HG03039 (cell line): ENCODE measurements around the gene PDLIM7.
"Not testable (repeated sequence)": the region's sequence is repeated elsewhere in the genome, so short reads cannot be mapped to it uniquely, and the experiment has no call there.

Source experiments
- ATAC-seq: cut with Tn5 transposase; IDR thresholded peaks from one replicate; pipeline ENCODE4 v1.9.1; 2021; ENCODE audit warnings: mild to moderate bottlenecking, moderate library complexity; ENCODE audit not compliant: unreplicated experiment

The PDLIM7 gene

DNA sequence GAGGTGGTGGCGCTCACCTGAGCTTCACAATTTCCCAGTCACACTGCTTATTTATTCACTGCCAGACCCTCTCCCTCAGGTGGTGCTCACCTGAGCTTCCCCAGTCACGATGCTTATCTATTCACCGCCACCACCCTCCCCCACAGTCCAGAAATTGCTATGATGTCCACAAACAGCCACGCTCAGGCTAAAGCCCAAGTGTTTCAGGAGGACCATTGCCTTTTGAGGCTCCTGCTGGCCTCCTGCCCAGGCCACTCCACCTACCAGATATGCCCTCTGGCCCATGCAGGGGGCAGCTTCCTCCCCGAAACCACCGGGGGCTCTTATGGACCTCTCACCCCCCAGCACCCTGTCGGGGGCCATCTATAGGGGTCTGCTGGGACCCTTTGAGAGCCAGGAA, 4.6 kb downstream of the PDLIM7 start:
- no peak for ATAC-seq

DNA sequence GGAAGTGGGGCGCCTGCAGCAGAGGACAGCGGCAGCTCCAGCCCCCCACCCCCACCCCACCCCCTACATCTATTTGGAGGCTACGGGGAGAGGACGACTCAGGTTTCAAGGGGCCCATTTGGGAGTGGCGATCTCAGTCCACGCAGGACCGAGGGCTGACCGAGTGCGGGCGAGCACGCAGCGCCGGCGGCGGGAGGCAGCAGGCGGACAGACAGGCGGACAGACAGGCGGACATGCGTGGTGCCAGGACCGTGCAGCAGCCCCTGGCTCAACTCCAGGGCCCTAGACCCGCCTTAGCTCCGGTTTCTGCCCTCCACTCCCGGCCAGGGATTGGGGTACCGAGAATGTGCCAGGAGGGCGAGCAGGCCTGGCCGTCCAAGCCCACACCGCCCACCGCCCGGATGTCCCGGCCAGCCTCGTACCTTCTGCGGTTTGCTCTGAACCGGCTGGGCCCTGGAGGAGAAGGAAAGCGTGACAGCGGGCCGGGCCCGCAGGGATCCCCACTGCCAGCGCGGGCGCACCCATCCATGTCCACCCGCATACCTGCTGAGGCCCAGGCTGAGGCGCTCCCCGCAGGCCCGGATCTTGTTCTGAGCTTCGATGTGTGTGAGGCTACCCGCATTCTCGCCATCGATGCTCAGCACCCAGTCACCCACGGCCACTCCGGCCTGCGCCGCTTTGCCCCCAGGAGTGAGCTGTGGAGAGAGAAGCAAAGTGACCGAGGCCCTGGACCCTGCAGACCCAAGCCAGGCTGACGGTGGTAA, 5.2 kb downstream of the PDLIM7 start:
- ATAC-seq = no peak

DNA sequence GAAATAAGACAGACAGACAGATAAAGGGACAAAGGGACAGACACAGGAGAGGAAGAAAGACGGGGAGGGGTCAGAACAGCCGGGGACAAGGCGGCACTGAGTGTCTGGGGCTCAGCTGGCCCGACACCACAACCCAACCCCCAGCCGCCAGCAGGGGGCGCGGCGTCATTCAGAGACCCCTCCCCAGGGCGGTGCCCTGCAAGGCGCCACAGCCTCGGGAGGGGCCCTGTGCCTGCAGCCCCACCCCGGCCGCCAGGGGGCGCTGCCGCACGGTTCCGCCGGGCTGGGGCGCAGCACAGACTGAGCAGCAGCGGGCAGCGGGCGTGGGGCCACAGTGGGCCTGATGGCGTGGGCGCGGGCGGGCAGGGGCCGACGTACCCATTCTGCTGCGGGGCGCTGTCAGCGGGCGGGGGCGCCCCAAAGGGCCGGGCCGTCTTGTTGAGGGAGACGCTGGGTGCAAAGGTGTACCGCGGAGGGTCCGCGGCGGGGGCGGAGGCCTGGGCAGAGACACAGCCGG, 5.9 kb downstream of the PDLIM7 start:
- ATAC-seq = no peak

DNA sequence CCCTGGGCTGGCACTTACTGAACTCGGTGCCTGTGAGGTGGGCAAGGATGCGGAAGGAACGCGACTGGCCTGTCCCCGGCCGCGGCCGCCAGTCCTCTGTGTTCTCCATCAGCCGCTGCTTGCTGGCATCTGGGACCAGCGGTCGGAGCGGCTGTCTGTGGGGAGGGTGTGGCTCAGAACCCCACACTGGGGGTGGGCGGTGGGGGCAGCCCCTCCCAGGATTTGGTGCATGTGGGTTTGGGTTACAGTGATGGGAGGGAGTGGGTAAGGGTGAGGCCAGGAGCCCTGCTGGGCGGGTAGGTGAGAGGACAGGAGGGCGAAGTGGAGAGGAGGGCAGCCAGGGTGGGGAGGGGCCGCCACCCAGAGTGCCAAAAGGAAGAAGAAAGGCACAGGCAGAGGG, 6.4 kb downstream of the PDLIM7 start:
- ATAC-seq = no peak

DNA sequence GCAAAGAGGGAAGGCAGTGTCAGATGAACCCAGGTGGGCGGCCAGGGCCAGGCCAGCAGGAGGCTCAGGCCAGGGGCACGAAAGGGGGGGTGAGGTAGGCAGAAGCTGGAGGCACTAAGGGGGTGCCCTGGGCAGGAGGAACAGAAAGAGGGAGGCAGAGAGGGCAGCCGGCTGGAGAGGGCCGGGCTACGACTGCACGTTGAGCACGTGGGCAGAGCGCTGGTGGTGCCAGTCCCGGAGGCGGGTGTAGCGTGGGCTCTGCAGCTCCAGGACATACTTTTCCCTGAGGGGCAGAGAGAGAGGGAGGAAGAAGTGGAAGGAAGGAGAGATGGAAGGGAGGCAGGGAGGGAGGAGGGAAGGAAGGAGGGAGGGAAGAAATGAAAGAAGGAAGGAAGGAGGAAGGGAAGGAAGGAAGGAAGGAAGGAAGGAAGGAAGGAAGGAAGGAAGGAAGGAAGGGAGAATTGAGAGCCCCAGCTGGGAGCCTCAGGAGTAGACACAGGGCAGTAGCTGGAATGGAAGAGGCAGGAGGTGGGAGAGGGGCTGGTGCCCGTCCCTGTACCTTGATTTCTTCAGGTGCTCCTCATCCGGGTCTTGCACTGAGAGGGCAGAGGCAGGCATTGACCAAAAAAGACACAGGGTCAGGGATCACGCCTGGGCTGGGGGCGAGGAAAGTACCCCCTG, 7.0 kb downstream of the PDLIM7 start:
- no peak for ATAC-seq

DNA sequence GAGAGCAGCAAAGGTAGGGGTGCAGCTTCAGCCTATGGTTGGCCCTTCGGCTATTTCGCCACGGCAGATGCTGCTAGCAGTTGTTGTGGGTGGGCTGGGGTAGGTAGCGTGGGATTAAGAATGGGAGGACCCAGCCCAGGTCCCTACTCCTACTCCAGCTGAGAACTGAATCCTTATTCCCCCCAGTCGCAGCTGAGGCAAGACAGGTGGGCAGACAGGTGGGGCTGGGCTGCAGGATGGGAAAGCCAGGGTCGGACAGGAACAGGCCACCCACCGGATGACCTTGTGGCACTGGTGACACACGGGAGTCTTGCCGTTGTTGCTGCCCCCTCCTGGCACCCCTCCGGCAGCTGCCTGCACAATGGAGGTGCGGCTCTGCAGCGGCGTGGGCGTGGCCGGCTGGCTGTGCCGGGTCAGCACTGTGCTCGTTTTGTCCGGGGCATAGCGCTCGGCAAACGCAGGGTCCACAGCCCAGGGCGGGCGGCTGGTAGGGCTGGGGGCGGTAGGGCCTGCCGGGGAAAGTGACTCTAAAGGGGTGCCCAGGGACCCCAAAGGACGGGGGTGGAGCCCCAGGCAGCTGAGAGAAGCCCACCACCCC, 8.2 kb downstream of the PDLIM7 start:
- ATAC-seq = no peak

DNA sequence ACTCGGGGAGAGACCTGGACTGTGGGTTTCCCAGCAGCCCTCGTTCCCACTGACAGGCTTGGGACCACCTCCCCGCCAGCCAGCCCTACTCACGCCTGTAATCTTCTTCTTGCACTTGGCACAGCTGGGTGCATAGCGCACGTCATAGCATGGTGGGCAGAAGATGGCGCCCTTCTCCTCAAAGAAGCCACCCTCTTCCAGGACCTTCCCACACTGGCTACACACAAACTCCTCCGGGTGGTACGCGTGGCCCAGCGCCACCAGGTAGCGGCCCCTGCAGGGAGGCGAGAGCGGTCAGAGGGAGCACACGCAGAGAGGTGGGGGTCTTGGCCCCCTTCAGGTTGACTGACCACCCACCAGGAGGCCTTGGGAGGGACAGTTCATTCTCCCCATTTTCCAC, 9.4 kb downstream of the PDLIM7 start:
- no peak for ATAC-seq

DNA sequence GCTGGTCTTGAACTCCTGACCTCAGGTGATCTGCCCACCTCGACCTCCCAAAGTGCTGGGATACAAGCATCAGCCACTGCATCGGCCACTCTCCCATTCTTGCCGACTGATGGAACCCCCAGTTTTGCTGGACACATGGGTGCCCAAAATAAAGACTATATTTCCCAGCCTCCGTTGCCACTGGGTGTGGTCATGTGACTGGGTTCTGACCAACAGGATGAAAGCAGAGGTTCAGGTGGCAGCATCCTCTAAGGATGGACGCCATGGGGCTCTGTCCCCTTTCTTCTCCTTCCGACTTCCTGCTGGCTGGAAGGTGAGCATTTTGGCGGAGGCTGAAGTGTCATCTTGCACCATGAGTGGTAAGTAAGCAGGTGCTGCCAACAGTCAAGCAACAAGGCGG, 10.3 kb downstream of the PDLIM7 start:
- no peak for ATAC-seq

DNA sequence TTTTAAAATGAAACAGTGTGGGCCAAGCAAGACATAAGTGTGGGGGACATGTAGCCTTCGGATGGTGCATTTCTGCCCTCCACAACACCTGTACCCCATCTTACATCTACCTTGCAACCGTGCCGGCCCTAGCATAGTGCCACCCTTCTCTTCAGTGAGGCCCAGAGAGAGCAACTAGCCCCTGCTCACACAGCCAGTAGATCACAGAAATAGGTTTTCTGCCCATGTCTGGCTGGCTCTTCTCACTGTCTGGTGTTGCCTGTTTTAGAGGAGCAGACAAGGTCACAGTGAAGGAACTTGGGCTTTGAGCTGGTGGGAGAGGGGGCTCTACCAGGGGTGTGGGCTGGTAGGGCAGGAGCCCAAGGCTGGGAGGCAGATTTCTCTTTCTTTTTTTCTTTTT, 11.1 kb downstream of the PDLIM7 start:
- no peak for ATAC-seq

DNA sequence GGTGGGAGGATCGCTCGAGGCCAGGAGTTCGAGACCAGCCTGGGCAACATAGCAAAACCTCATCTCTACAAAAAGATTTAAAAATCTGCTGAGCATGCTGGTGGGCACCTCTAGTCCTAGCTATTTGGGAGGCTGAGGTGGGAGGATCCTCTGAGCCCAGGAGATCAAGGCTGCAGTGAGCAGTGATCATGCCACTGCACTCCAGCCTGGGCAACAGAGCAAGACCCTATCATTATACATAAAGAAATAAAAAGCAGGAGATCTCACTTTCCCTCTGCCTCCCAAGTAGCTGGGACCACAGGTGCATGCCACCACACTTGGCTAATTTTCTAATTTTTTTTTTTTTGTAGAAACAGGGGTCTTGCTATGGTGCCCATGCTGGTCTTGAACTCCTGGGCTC, 11.7 kb downstream of the PDLIM7 start:
- not testable (repeated sequence) for ATAC-seq

DNA sequence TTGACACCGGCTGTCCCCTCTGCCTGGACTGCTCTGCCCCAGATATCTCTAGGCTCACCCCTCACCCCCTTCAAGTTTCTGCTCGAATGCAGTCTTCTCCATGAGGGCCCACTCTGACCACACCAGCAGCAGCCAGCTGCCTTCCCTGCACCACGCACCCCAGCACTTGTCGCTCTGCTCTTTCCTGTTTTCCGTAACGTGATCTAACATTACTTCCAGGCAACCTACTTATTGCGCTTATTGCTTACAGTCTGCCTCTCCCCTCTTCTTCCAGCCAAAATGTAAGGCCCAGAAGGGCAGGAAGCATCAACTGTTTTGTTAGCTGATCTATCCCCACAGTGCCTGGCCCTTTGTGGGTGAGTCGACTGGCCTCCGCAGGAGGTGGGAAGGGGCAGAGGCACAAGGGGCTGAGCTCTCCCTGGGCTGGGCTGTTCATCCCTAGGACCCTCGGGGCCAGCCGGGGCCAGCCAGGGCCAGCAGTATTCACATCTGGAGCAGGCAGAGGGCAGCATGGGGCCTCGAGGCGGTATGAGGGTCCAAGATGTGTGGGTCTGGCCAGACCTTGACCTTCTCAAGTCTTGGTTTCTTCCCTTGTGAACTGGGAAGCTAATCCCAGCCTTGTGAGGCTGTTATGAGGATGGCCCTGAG, 12.4 kb downstream of the PDLIM7 start:
- no peak for ATAC-seq

DNA sequence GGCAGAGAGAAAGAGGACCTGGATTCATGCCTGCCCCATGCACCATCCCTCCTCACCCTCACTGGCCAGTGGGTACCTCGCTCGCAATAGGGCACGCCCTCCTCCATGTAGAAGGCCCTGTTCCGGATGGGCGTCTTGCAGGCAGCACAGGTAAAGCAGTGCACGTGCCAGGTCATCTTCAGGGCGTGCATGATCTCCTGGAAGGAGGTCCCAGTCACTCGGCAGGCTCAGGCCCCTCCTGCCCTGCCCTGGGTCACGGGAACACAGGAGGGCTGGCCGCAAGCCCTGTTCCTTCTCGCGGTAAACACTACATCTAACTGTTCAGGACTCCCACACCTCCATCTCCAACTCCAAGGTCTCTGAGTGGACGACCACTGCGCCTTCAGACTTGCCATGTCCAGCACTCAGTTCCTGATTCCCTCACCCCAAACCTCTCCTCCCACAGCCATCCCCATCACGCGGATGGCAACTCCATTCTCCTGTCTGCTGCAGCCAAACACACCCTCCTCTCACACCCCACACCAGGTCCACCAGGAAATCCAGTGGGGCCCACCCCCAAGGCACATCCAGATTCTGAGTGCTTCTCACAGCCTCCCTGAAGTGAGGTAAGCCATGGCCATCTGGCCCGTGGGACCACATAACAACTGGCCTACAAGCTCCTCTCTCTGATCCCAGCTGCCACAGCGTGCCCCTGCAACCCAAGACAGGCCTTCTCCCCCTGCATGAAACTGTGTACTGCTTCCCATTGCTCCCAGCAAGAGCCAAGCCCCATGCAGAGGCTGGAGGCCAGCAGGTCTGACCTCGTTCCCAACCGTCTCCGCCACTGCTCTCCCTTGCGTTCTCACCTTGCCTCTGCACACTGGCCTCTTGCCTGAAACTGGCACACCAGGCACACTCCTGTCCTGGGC, 13.2 kb downstream of the PDLIM7 start:
- no peak for ATAC-seq

DNA sequence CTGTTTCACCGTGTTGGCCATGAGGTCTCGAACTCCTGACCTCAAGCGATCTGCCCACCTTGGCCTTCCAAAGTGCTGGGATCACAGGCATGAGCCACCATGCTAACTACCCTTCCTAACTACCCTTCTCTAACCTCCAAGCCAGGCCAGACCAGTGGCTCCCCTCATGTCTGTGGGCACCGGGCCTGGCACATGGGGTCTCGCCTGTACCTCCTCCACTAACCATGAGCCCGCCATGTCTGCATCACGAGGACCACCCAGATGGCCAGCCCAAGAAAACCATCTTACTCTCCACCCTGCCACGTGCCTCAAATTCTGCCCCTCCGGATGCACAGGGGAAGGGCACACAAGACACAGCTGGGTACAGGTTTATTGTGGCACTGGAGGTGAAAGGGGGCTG, 14.4 kb downstream of the PDLIM7 start:
- no peak for ATAC-seq

DNA sequence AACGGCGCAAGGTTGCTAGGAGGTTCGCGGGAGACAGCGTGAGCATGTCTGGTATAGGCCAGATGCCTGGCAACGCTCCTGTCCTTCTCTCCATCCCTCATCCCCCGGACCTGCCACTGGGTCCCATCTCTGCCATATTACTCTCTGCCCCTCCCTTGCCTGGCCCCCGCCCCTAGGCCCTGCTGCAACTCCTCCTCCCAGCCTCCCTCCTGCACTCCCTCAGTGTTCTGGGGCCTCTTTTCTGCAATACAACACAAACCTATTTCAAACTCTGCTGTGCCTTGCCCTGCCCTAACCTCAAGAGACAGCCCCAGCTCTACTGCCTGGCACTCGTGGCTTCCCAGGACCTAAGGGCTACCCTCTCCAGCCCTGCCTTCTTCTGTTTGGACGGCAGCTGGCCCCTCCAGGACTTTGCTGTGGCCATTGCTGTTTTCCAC, 15.0 kb downstream of the PDLIM7 start:
- ATAC-seq = no peak

DNA sequence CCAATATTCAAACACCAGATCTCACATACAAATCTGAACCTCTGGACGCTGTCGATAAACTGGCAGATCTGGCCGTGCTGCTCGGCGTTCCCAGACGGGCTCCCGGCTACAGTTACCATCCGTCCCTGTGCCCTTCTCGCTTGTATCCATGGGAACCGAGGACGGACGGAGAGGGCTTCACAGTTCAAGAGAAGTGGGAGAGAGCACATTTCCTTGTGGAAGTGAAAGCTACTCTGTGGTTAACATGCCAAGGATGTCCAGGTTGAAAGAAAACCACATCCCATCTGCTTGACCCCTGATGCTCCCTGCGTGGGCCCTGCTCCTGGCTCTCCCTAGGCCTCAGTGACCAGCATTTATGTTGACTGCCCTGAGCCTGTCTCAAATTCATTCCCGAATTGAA, 17.6 kb downstream of the PDLIM7 start:
- no peak for ATAC-seq

DNA sequence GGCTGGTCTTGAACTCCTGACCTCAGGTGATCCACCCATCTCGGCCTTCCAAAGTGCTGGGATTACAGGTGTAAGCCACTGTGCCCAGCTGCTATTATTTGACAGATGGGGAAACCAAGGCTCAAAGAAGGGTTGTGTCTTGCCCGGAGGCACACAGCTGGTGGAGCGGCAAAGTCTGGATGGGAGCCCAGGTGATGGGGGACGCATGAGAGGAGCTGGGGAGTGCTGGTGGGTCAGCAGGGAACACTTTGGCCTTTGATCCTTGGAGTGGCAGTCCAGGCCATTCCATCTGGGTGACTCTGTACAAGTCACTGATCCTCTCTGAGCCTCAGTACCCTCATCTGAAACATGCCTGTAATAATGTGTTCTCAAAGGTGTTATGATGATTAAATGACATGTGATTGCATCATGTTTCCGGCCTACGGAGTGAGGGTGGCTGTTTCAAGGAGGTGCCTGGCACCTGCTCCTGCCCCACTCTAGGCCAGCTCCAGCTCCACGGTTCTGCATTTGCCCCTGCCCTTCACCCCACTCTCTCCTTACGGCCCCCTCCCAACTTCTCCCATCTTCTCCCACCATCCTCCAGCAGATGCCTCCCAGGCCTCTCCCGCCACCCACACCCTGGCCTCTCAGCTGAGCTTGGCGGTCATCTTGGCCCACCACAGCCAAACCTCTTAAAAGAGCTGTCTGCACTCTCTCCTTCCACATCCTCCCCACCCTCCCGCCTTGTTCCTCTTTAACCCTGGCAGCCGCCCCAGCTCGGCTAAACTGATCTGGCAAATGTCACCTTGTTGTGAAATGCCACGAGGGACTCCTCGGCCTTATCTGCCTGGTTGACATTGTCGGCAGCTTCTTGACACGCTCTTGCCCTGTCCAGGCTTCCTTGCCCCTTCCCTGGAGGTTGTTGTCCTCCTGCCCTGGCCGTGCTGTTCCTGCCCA, 18.4 kb downstream of the PDLIM7 start:
- ATAC-seq = no peak

DNA sequence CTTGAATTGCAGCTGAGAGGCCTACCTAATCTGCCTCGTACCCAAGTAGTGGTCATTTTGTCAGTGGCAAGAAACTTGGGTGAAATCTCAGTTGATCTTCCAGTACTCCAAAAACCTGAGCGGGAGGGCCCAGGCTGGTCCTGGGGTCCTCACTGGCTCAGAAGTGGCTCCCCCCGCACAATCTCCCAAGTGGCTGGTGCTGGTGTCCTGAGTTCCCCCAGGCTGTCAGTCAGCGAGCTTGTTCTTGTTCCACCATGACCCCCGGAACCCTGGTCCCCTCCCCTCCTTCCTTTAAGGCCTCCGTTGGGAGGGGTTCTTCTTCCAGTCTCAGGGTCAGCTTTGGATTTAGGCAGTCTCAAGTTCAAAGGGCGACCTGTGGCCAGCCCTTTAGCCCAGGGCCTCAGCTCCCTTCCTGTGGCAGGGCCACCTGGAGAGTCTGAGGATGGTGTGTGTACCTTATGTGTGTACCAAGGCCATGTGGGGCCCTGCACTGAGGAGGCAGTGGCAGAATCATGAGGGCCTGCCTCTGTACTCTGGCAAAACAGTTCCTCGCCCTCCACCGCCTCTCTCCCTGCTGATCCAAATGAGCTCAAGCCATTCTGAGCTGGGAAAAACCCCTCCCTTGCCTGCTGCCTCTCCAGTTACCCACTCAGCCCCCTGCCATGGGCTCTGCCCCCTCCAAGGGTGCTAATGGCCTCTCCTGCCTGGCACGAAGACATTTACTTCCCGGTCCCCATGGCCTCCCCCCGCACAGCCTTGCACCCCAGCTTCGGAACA, 19.5 kb downstream of the PDLIM7 start:
- no peak for ATAC-seq

DNA sequence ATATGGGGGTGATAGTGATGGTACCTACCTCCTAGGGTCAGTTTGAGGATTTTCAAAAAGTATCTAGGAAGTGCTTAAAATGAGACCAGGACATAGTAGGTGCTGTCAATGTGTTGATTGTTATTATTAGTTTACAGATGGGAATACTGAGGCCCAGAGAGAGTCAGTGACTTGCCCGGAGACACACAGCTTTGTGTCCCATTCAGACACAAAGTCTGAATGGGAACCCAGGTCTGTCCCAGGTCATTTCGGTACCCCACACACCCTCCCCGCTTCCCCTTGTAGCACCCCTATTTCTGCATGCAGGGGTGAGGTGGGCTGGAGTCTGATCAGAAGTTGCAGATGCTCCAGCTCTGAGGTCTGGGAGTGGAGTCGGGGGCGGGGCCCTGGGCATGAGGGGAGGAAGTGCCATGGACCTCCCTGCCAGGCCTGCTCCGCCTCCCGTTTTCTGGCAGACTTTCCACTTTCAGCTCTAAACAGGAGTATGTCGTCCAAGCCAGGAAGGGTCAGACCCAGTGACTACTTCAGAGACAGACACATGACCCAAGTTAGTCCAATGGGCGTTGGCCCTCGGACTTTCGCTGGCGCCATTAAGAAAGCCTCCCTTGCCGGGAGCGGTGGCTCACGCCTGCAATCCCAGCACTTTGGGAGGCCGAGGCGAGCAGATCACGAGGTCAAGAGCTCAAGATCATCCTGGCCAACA, 20.7 kb downstream of the PDLIM7 start:
- ATAC-seq = no peak
